HG03196 (cell line): ENCODE data around the gene UQCC2.

Source experiments
- ATAC-seq: cut with Tn5 transposase; IDR thresholded peaks from one replicate; pipeline ENCODE4 v1.9.1; 2021; ENCODE audit not compliant: unreplicated experiment

UQCC2 gene

DNA sequence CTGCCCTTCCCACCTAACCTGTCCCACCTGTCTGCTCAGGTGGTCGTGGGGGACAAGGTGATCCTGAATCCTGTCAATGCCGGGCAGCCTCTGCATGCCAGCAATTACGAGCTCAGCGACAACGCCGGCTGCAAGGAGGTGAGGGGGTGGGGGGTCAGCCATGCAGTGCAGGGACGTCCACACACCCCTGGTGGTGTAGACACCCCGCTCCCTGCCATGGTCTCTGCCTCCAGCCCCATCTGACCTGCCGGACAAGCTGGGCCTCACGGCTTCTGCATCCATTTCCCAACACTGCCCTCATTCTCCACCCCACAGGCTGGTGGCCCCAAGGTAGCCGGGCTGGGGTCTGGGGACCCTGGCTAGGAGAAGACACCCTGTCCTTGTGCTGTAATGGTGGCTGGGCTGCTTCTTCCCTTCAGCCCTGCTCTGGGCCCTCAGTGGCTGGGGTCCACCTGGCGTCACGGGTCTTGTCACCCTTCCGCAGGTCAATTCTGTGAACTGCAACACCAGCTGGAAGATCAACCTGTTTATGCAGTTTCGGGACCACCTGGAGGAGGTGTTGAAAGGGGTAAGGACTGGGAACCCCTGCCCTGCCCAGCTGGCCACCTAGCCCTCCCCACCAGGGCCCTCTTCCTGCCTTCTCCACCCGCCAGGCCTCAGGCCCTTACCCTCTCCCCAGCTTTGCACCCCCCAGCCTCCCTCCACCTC, 52.4 kb downstream of the UQCC2 start:
- ATAC-seq = no peak

DNA sequence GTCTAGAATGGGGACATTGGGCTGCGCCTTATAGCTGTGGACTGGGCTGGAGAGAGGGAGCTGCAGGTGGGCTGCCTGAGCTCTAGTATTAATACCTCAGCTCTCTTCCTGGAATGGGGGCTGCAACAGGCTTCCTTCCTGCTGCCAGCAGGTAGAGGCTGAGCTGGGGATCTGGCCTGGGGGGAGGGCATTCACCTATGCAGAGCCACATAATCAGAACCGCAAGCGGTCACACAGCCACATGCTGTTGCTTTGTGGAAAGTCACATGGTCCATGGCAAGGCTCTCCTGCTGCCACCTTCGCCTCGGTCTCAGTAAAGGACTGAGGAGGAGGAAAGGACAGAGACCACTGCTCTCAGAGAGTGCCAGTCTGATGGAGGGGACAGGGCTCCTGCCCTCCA, 54.7 kb downstream of the UQCC2 start:
- ATAC-seq = no peak

DNA sequence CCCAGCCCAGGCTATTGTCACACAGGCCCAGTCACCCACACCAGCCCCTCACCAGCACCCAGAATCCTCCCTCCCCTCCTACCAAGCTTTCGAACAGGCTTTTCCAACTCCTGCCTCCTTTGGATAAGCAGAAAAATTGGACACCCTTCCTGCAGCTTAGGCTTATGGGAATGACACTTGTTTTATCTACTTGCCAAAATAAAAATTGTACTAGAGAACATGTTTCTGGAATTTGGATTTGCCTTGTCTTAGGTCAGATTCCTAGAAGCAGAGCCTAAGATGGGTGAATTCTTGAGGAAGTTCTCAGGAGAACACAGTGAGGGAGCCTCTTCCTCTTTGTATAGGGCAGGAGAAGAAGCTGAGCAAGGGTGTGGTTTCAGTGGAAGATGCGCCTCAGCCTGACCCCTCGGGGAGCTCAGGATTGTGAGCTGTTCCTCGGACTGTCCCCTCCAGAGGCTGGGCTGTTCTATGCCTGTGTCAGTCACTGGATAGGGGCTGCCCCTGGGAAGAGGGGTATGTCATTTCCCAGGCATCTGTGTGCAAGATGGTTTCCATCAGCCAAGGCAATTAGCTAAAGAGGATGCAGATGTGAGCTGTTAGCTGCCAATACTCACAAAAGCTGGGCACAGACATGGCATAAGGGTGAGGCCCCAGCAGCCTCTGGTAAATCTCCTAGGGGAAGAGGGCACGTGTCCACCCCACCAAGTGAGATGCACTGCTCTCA, 56.5 kb downstream of the UQCC2 start:
- ATAC-seq = no peak

DNA sequence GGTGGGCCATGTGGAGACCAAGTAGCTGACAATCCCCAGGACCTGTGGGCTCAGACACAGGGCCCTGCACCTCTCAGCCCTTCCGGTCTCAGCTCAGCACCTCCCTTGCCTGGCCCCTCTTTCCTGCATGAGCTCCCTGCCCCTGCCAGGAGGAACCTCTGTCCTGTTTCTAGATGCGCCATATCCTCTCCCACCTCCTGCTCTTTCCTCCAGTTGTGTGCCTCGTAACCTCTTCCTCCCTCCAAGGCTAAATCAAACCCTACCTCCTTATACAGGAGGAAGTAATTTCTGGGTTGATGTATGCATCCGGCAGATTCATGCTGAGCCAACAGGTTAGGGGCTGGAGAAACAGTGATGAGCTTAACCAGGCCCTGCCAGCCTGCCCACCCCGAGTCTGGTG, 59.5 kb downstream of the UQCC2 start:
- ATAC-seq = no peak

DNA sequence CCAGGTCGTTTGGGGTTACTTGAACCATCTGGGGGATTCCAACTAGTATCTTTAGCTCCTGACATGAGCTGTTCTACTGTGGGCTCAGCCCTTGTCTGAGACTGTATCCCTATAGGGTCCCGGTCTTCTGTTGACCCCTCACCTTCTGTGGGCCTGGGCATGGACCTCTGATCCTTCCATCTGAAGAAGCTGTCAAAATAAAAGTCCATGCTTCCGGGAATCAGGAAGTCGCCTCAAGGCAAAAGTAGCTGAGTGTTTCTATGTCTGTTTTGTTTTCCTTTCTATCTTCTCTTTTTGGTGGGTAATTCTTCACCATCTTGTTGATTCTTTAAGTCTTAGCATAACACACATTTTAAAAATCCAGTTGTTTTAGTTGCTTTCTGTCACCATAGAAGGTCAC, 60.1 kb downstream of the UQCC2 start:
- no peak for ATAC-seq
